ENCODE results near the gene NFE2L3. TPM values are rescaled to one million over a fixed set of nuclear protein-coding genes. Genes with fewer than 3 reads are reported as not detected.

The NFE2L3 gene
- total RNA-seq, 1 donor from 2014 or later = 50.4 TPM

DNA sequence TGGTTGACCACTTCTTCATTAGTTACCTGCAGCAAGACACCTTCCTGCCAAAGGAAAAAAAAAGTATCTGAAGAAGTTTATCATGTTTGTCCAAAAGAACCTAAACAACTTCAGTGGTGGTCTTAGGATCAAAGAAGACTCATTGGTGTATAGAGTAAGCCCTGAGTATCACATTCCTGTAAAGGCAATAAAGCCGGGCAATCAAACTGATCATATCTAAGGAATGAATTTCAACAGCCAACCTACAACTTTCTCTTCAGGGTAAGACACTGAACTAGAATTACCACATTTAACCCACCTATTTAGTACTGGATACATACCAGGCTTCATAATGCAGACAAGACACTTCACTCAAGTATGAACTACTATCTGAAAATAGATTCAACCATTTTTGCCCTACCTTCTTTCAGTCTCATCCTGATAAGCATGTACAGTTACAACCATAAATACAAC lies 38.4 kb downstream of the NFE2L3 start:
- Mint-ChIP-seq H3K27ac (ENCODE audit: unreplicated experiment) (peak overlapping the region; percentile 6), H3K36me3 (ENCODE audit: low read depth, unreplicated experiment) (peaks cover 28% of the 10 kb centered on the region), H3K27me3 (ENCODE audit: low read depth, unreplicated experiment) (no peaks in the 10 kb centered on the region), H3K4me1 (ENCODE audit: low read depth, unreplicated experiment) (peaks cover 59% of the 10 kb centered on the region), H3K9me3 (ENCODE audit: unreplicated experiment) (no peaks in the 10 kb centered on the region), H3K4me3 (ENCODE audit: unreplicated experiment) (peak overlapping the region; percentile 4)
- no peaks in the 10 kb centered on the region for H3K4me1 ChIP-seq (ENCODE audit: insufficient read depth, low read length)
- H2AFZ ChIP-seq (ENCODE audit: low read depth, low read length) = no peak overlapping the region
- H3K36me3 ChIP-seq (ENCODE audit: insufficient read depth, low read length) = peaks cover 66% of the 10 kb centered on the region
- no peak for FAIRE-seq
- no peaks in the 10 kb centered on the region for H3K27me3 ChIP-seq (ENCODE audit: insufficient read depth, low read length)
- TF ChIP-seq, protein P1, sequence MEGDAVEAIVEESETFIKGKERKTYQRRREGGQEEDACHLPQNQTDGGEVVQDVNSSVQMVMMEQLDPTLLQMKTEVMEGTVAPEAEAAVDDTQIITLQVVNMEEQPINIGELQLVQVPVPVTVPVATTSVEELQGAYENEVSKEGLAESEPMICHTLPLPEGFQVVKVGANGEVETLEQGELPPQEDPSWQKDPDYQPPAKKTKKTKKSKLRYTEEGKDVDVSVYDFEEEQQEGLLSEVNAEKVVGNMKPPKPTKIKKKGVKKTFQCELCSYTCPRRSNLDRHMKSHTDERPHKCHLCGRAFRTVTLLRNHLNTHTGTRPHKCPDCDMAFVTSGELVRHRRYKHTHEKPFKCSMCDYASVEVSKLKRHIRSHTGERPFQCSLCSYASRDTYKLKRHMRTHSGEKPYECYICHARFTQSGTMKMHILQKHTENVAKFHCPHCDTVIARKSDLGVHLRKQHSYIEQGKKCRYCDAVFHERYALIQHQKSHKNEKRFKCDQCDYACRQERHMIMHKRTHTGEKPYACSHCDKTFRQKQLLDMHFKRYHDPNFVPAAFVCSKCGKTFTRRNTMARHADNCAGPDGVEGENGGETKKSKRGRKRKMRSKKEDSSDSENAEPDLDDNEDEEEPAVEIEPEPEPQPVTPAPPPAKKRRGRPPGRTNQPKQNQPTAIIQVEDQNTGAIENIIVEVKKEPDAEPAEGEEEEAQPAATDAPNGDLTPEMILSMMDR (IDR thresholded peaks at IDR 0.05; ENCODE audit: insufficient read depth, low read depth, low read length) = no peak
- no peak for TF ChIP-seq EZH2 (IDR thresholded peaks at IDR 0.05; ENCODE audit: insufficient read depth, low read length)
- H3K79me2 ChIP-seq (ENCODE audit: insufficient read depth, low read length) = peaks cover 56% of the 10 kb centered on the region
- H3K4me2 ChIP-seq (ENCODE audit: low read length) = no peak overlapping the region
- H3K9ac ChIP-seq (ENCODE audit: low read length) = no peak overlapping the region
- H3K9me3 ChIP-seq (ENCODE audit: insufficient read depth, low read depth, low read length) = no peaks in the 10 kb centered on the region
- no peak overlapping the region for H3K27ac ChIP-seq (ENCODE audit: low read depth, low read length)
- no peak for DNase-seq (ENCODE audit: low read depth)
- H4K20me1 ChIP-seq (ENCODE audit: insufficient read depth, low read length) = peaks cover 90% of the 10 kb centered on the region
- no peak overlapping the region for H3K4me3 ChIP-seq (ENCODE audit: insufficient read depth, low read depth, low read length)

DNA sequence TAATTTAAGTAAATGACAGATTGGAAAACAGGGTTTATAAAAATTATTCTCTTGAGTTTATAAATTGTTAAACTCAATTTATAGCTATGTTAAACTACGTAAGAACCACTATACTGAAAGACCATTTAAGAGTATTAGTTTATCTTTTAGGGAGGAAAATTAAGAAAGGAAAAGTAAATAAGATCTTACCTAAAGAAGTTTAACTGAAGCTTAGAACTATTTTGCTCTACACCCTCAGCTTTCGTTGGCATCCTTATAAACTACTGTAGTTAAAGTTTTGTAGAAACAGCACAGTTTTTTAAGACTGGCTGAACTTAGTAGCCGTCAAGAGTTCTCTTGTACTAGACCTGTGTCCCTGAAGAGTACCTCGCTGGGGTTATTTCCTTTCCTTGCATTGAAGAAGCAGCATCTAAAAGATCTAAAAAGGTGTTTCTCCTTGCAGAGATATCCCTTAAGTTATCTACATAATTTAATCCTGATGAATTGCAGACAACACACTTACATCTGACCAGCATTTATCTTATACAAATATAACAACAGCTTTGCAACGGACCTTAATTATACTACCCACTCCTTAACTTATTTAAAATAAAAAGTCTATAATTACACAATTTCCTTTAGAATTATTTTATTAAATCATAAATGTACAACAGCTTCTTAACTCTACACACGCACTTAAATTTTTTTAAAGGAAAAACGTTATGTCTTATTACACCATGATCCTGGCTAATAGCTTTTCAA lies 39.4 kb downstream of the NFE2L3 start:
- FAIRE-seq (no peak), DNase-seq (ENCODE audit: low read depth) (no peak)
- Histone ChIP-seq H4K20me1 (ENCODE audit: insufficient read depth, low read length) (peaks cover 97% of the 10 kb centered on the region), H3K4me1 (ENCODE audit: insufficient read depth, low read length) (peaks cover 4% of the 10 kb centered on the region), H3K9ac (ENCODE audit: low read length) (no peak overlapping the region), H3K36me3 (ENCODE audit: insufficient read depth, low read length) (peaks cover 74% of the 10 kb centered on the region), H2AFZ (ENCODE audit: low read depth, low read length) (no peak overlapping the region), H3K4me2 (ENCODE audit: low read length) (no peak overlapping the region), H3K4me3 (ENCODE audit: insufficient read depth, low read depth, low read length) (no peak overlapping the region), H3K79me2 (ENCODE audit: insufficient read depth, low read length) (peaks cover 65% of the 10 kb centered on the region), H3K27me3 (ENCODE audit: insufficient read depth, low read length) (no peaks in the 10 kb centered on the region), H3K9me3 (ENCODE audit: insufficient read depth, low read depth, low read length) (no peaks in the 10 kb centered on the region), H3K27ac (ENCODE audit: low read depth, low read length) (no peak overlapping the region)
- H3K4me1 Mint-ChIP-seq (ENCODE audit: low read depth, unreplicated experiment) = peaks cover 61% of the 10 kb centered on the region
- TF ChIP-seq, protein P1 (IDR thresholded peaks at IDR 0.05; ENCODE audit: insufficient read depth, low read depth, low read length) = no peak
- TF ChIP-seq EZH2 (IDR thresholded peaks at IDR 0.05; ENCODE audit: insufficient read depth, low read length) = no peak
- peak overlapping the region; percentile 6 for H3K27ac Mint-ChIP-seq (ENCODE audit: unreplicated experiment)
- H3K9me3 Mint-ChIP-seq (ENCODE audit: unreplicated experiment) = no peaks in the 10 kb centered on the region
- peaks cover 31% of the 10 kb centered on the region for H3K36me3 Mint-ChIP-seq (ENCODE audit: low read depth, unreplicated experiment)
- H3K27me3 Mint-ChIP-seq (ENCODE audit: low read depth, unreplicated experiment) = no peaks in the 10 kb centered on the region
- H3K4me3 Mint-ChIP-seq (ENCODE audit: unreplicated experiment) = peak overlapping the region; percentile 4

DNA sequence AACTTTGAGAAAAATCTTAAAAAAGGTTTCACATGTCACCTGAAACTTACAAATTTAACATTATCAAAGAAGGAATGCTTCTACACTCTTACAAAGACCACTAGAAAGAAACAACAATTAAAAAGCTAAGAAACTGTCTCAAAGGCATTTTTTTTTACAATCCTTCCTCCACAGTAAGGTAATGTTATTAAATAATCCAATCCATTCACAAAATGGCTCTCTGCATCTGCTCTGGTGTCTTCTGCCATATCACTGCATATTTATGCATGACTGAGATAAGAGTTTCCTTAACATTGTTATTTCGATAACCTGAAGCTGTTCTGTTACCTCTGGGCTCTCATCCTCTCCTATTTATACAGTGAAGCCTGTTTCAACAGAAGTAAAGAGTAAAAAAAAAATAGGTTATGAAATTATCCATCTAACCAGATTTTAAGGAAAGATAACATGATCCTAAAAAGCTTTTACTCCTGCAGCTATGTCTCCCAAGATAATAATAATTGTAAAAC lies 40.0 kb downstream of the NFE2L3 start:
- DNase-seq (ENCODE audit: low read depth) (no peak), FAIRE-seq (no peak)
- H3K4me1 ChIP-seq (ENCODE audit: insufficient read depth, low read length) = peaks cover 11% of the 10 kb centered on the region
- peaks cover 33% of the 10 kb centered on the region for H3K36me3 Mint-ChIP-seq (ENCODE audit: low read depth, unreplicated experiment)
- peaks cover 71% of the 10 kb centered on the region for H3K79me2 ChIP-seq (ENCODE audit: insufficient read depth, low read length)
- H2AFZ ChIP-seq (ENCODE audit: low read depth, low read length) = no peak overlapping the region
- no peak overlapping the region for H3K27ac ChIP-seq (ENCODE audit: low read depth, low read length)
- no peaks in the 10 kb centered on the region for H3K9me3 Mint-ChIP-seq (ENCODE audit: unreplicated experiment)
- no peak overlapping the region for H3K4me3 ChIP-seq (ENCODE audit: insufficient read depth, low read depth, low read length)
- H3K27me3 ChIP-seq (ENCODE audit: insufficient read depth, low read length) = no peaks in the 10 kb centered on the region
- H3K4me3 Mint-ChIP-seq (ENCODE audit: unreplicated experiment) = peak overlapping the region; percentile 34
- H3K36me3 ChIP-seq (ENCODE audit: insufficient read depth, low read length) = peaks cover 80% of the 10 kb centered on the region
- H3K9me3 ChIP-seq (ENCODE audit: insufficient read depth, low read depth, low read length) = no peaks in the 10 kb centered on the region
- H3K4me2 ChIP-seq (ENCODE audit: low read length) = no peak overlapping the region
- H4K20me1 ChIP-seq (ENCODE audit: insufficient read depth, low read length) = peaks cover 99% of the 10 kb centered on the region
- no peak overlapping the region for H3K9ac ChIP-seq (ENCODE audit: low read length)
- no peak for TF ChIP-seq EZH2 (IDR thresholded peaks at IDR 0.05; ENCODE audit: insufficient read depth, low read length)
- TF ChIP-seq, protein P1 (IDR thresholded peaks at IDR 0.05; ENCODE audit: insufficient read depth, low read depth, low read length) = no peak
- no peak overlapping the region for H3K27ac Mint-ChIP-seq (ENCODE audit: unreplicated experiment)
- H3K4me1 Mint-ChIP-seq (ENCODE audit: low read depth, unreplicated experiment) = peaks cover 58% of the 10 kb centered on the region
- H3K27me3 Mint-ChIP-seq (ENCODE audit: low read depth, unreplicated experiment) = no peaks in the 10 kb centered on the region
